Loucy (cell line): Measurements from ENCODE around the gene STAT5B.

Experiments
- H2AFZ ChIP-seq: fragments of 200-600 bp; sonication (generic); 2 replicates; pipeline ENCODE4 v1.6.0; 2016; ENCODE audit warnings: antibody characterized with exemption, mild to moderate bottlenecking, low read length, moderate library complexity
- H3F3A ChIP-seq: fragments of 200-600 bp; 2 replicates; pipeline ENCODE4 v1.6.0; 2016; ENCODE audit warnings: antibody characterized with exemption, low read depth, mild to moderate bottlenecking
- H3K27me3 ChIP-seq: fragments of 200-600 bp; sonication (generic); 2 replicates; pipeline ENCODE4 v1.6.1; 2014; ENCODE audit warnings: low read length, mild to moderate bottlenecking; ENCODE audit not compliant: insufficient read depth, poor library complexity, severe bottlenecking
- H3K36me3 ChIP-seq: fragments of 200-600 bp; sonication (generic); 2 replicates; pipeline ENCODE4 v1.6.1; 2016; ENCODE audit warnings: low read length; ENCODE audit not compliant: insufficient read depth
- H3K4me1 ChIP-seq: fragments of 200-600 bp; sonication (generic); 2 replicates; pipeline ENCODE4 v1.5.1; 2014; ENCODE audit warnings: low read length, mild to moderate bottlenecking; ENCODE audit not compliant: insufficient read depth, poor library complexity, severe bottlenecking
- H3K4me2 ChIP-seq: fragments of 200-600 bp; sonication (generic); 2 replicates; pipeline ENCODE4 v1.6.0; 2014; ENCODE audit warnings: antibody characterized with exemption, low read length, low read depth, mild to moderate bottlenecking; ENCODE audit not compliant: poor library complexity, severe bottlenecking
- H3K4me3 ChIP-seq: fragments of 200-600 bp; sonication (generic); 2 replicates; pipeline ENCODE4 v1.5.1; 2014; ENCODE audit warnings: low read length, mild to moderate bottlenecking, mixed read lengths; ENCODE audit not compliant: poor library complexity, severe bottlenecking
- H3K79me2 ChIP-seq: fragments of 200-600 bp; sonication (generic); 2 replicates; pipeline ENCODE4 v1.6.1; 2014; ENCODE audit warnings: low read length; ENCODE audit not compliant: insufficient read depth
- H3K9ac ChIP-seq: fragments of 200-600 bp; sonication (generic); 2 replicates; pipeline ENCODE4 v1.6.0; 2014; ENCODE audit warnings: mild to moderate bottlenecking, low read depth, low read length, moderate library complexity; ENCODE audit not compliant: poor library complexity, severe bottlenecking
- H3K9me2 ChIP-seq: fragments of 200-600 bp; sonication (generic); replicated peaks from 2 replicates; pipeline ENCODE4 v1.6.1; 2016; ENCODE audit warnings: low read depth, low read length, mixed read lengths
- H3K9me3 ChIP-seq: fragments of 200-600 bp; sonication (generic); 2 replicates; pipeline ENCODE4 v1.6.1; 2014; ENCODE audit warnings: mild to moderate bottlenecking, antibody characterized with exemption, low read length, low read depth; ENCODE audit not compliant: insufficient read depth
- H4K20me1 ChIP-seq: fragments of 200-600 bp; sonication (generic); 2 replicates; pipeline ENCODE4 v1.6.0; 2014; ENCODE audit warnings: antibody characterized with exemption, low read length, mild to moderate bottlenecking; ENCODE audit not compliant: insufficient read depth, poor library complexity, severe bottlenecking
- EZH2phosphoT487 ChIP-seq: fragments of 200-600 bp; IDR thresholded peaks from 2 replicates; pipeline ENCODE4 v1.6.1; 2018; ENCODE audit warnings: antibody characterized with exemption, mild to moderate bottlenecking, moderate library complexity, borderline replicate concordance
- TF ChIP-seq, protein P1 (sequence below): fragments of 200-600 bp; sonication (generic); conservative IDR thresholded peaks from 2 replicates; pipeline ENCODE4 v1.5.1; 2014; ENCODE audit warnings: mild to moderate bottlenecking, antibody characterized with exemption, low read length

Gene STAT5B

DNA sequence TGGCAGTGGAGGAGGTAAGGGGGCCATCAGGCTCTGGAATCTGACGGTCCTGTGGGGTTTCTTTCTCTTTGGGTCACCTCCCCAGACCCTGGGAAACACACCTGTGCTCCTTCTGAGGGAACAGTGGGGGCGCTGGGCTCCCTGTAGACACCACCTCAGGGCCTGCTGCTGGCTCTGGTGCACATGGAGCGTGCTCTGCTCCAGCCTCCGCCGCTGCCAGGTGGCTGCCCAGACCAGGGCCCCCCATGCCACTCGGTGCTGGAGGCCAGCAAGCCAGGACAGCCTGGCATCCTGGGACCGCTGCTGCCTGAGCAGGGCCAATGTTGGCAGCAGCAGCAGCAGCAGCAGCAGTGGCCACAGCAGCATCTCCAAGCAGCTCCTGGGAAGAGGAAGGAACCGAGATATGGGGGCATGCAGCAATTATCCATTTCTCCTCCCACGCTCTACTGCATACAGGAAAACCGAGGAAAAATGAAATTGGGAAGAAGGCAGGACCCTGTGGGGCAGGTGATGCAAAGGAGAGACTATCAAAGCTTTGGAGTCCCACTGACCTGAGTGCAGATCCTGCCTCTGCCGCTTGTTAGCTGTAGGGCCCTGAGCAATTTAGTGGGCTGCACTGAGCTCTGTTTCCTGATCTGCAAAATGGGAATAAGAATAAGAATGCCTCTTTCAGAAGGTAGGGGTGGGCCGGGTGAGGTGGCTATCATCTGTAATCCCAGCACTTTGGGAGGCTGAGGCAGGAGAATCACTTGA is 82.8 kb downstream of the STAT5B start:
- no peaks in the 10 kb centered on the region for H3F3A ChIP-seq
- TF ChIP-seq, protein P1, sequence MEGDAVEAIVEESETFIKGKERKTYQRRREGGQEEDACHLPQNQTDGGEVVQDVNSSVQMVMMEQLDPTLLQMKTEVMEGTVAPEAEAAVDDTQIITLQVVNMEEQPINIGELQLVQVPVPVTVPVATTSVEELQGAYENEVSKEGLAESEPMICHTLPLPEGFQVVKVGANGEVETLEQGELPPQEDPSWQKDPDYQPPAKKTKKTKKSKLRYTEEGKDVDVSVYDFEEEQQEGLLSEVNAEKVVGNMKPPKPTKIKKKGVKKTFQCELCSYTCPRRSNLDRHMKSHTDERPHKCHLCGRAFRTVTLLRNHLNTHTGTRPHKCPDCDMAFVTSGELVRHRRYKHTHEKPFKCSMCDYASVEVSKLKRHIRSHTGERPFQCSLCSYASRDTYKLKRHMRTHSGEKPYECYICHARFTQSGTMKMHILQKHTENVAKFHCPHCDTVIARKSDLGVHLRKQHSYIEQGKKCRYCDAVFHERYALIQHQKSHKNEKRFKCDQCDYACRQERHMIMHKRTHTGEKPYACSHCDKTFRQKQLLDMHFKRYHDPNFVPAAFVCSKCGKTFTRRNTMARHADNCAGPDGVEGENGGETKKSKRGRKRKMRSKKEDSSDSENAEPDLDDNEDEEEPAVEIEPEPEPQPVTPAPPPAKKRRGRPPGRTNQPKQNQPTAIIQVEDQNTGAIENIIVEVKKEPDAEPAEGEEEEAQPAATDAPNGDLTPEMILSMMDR = no peak
- no peak for TF ChIP-seq EZH2phosphoT487
- no peaks in the 10 kb centered on the region for H3K27me3 ChIP-seq
- no peaks in the 10 kb centered on the region for H3K9me3 ChIP-seq
- H3K9me2 ChIP-seq = no peaks in the 10 kb centered on the region
- peak overlapping the region; percentile 80 for H3K9ac ChIP-seq
- H3K4me1 ChIP-seq = peaks cover 12% of the 10 kb centered on the region
- no peak overlapping the region for H2AFZ ChIP-seq
- H3K4me3 ChIP-seq = peak overlapping the region; percentile 95
- no peaks in the 10 kb centered on the region for H4K20me1 ChIP-seq
- peaks cover 10% of the 10 kb centered on the region; the same call in 1 of the 2 replicates for H3K79me2 ChIP-seq
- H3K4me2 ChIP-seq = peak overlapping the region; percentile 91
- no peaks in the 10 kb centered on the region for H3K36me3 ChIP-seq

DNA sequence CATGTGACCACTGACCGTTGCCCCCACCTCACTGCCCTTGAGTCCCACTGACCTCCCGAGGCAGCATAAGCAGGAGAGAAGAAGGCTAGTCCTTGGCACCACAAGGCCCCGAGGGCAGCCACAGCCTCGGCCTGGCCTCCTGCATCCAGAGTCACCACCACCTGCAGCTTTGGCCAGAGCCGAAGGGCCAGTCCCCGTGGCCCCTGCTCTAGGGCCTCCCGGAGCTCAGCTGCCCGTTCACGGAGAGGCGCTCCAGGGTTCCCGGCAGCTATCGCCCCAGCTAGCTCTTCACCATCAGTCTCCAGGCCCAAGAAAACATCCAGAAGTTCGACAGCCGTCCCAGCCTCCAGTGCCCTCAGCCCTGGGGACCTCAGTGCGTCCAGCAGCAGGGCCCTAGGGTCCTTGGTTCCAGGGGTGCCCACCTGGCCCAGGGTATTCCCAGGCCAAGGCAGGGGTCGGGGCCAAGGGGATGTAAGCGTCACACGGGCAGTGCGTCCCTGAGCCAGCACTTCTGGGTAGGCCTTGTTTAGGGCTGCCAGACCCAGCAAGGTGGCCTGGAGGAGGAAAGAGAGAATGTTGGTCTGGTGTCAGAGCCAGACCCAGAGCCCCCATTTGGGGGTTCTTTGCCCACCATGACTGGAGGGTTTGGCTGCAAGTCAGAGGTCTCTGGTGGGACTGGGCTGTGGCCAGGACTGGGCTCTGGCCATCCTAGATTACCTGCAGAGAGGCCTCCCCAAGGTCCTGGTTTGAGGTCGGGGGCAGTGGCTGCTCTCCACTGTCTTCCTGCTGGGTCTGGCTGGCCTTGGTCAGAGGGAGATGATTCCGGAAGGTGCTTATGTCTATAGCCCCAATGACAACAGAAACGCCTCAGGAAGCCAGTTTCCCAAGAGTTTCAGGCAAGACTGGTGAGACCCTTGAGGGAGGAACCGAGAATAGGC is 83.7 kb downstream of the STAT5B start:
- no peaks in the 10 kb centered on the region for H3K9me3 ChIP-seq
- H3K4me2 ChIP-seq = peak overlapping the region; percentile 91
- no peaks in the 10 kb centered on the region for H3K27me3 ChIP-seq
- H3K36me3 ChIP-seq = no peaks in the 10 kb centered on the region
- H4K20me1 ChIP-seq = no peaks in the 10 kb centered on the region
- peaks cover 12% of the 10 kb centered on the region for H3K4me1 ChIP-seq
- no peaks in the 10 kb centered on the region for H3F3A ChIP-seq
- H3K9me2 ChIP-seq = no peaks in the 10 kb centered on the region
- TF ChIP-seq, protein P1 = no peak
- no peak for TF ChIP-seq EZH2phosphoT487
- H3K9ac ChIP-seq = peak overlapping the region; percentile 80
- H3K79me2 ChIP-seq = peaks cover 10% of the 10 kb centered on the region; the same call in 1 of the 2 replicates
- no peak overlapping the region for H2AFZ ChIP-seq
- H3K4me3 ChIP-seq = peak overlapping the region; percentile 95

DNA sequence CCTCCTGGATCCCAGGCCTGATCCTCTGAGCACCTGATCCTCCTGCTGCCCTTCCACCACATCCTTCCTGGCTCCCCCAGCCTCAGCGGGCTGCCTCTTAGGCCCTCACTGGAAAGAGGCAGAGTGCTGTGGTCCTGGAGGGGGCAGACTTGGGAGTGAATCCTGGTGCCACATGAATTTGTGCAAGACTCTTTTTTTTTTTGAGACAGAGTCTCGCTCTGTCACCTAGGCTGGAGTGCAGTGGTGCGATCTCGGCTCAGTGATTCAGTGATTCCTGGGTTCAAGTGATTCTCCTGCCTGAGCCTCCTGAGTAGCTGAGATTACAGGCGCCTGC is 84.9 kb downstream of the STAT5B start:
- Histone ChIP-seq H3F3A (no peaks in the 10 kb centered on the region), H3K4me3 (no peak overlapping the region), H4K20me1 (no peaks in the 10 kb centered on the region), H3K9me2 (no peaks in the 10 kb centered on the region), H3K9me3 (no peaks in the 10 kb centered on the region), H3K27me3 (no peaks in the 10 kb centered on the region), H3K4me2 (no peak overlapping the region), H3K79me2 (peaks cover 10% of the 10 kb centered on the region; the same call in 1 of the 2 replicates), H3K36me3 (no peaks in the 10 kb centered on the region), H2AFZ (no peak overlapping the region), H3K9ac (no peak overlapping the region), H3K4me1 (peaks cover 12% of the 10 kb centered on the region)
- no peak for TF ChIP-seq EZH2phosphoT487
- TF ChIP-seq, protein P1 = no peak
